Stromal cell of bone marrow (primary cell): ENCODE measurements around the gene SLC24A3.

ENCODE experiments used
- DNase-seq: peaks from one replicate; pipeline ENCODE4 v3.0.0-alpha.2; 2012; ENCODE audit warnings: low read depth

The SLC24A3 gene

DNA sequence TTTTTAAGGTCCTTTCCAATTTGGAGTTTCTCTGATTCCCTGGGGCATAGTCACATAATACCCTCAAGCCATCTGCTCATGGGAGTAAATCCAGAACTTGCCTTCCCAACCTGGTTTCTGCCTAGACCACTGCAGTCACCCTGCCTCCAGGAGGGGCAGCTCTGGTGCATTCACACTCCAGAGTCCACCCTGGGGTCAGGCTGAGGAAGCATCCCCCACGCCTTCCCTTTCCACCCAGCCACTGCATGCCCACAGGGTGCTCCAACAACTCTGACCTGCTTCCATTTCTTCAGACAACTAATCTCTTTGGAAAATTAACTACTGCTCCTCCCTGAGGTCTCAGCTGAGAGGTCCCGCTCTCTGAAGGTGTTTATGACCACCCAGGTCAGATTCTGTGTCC lies 334.2 kb downstream of the SLC24A3 start:
- no peak for DNase-seq

DNA sequence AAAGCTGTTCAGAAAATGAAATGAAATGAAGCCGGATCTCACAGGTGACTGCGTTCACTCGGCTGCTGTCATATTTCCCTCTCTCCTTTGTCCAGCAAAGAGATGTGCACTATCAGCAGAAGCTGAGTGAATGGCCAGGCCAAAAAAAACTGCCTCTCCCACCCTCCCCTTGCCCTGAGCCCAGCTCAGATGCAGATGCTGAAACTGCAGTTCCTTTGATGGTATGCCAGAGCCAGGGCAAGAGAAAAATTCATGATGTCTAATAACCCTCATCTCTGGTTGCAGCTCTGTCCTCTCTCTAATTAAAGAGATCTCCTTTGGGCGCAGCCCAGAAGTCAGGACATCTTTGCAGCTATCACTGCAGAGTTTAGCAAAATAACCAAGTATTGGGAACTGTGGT lies 335.1 kb downstream of the SLC24A3 start:
- DNase-seq: no peak

DNA sequence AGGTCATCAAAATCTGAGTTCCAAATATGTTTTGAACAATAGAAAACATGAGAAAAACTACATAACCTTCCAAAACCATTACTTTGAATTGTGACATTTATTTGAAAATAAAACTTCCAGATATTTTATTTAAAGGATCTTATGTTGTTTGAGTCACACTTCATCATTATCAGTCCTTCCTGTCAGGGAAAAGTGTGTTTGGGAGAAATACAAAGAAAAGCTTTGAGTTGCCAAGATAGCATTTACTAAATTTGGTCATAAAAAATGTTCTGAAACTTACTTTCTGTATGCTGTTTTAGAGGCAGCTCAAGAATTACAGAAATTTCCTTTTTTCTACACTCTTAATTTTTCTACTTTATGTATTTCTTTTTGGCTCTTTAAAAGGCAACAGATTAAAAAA lies 337.5 kb downstream of the SLC24A3 start:
- no peak for DNase-seq

DNA sequence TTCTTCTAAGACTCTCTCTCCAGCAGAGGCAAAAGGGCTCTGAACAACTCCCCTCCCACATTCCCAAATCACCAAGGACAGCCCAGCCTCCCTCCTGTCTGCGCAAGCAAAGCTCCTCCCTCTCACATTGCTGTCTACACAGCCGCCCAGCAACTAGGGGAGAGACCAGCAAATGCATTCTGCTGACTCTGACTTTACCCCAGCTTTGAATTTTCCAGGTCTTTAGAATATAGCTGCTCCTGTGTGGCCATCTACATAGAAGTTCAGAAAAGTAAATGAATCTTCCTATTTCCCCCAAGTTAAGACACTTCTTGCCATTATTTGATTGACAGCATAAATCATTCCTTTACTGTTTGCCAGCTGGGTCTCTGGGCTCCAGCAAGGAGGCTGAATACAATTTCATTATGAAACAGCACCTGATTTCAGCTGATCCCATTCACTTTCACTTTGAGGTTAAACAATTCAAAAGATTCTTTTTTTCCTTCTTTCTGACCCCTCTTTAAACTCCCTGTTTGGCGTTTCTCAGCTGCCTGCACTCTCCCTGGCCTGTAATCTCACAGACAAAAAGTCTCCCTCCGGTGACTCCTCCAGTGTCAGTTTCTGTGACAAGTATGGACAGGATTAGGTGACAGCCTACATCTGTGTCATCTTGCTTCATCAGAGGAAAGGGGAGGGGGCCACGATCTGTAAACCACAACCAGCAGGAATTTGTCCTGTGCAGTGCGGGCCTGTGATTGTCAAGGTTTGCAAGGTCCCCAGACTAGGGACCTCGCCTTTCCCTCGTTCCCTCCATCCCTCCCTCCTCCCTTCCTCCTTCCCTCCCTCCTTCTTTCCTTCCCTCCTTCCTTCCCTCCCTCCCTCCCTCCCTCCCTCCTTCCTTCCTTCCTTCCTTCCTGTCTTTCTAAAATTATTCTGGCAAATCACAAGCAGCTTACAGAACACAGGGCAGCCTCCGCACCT lies 340.1 kb downstream of the SLC24A3 start:
- DNase-seq: no peak

DNA sequence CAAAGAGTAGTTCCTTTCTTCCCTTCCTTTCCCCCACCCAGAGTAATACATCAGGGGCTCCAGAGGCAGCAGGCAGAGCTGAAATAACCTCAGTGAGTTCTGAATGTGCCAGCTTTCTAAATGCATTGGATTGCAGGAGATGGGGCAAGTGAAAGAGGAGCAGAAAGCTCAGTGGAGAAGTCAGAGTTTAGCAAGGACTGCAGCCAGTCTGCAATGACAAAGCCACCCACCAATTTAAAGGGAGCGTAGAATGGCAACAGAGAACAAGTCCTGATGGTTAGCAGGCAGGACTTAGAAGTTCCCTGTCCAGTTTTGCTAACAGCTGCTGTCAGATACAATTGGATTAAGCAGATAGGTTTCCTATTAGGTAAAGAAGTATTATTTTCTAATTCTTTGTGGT lies 342.2 kb downstream of the SLC24A3 start:
- no peak for DNase-seq

DNA sequence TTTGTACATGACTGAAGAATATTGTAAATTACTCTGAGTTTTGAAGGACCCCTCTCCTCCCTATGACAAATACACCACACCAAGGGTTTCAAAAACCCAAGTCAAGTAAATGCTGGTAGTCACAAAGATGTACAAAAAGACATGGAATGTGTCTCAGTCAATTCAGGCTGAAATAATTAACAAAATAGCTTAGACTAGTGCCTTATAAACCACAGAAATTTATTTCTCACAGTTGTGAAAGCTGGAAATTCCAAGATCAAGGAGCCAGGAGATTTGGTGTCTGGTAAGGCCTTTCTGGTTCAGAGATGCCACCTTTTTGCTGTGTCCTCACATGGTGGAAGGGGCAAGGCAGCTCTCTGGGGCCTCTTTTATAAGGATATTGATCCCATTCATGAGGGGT lies 343.3 kb downstream of the SLC24A3 start:
- no peak for DNase-seq

DNA sequence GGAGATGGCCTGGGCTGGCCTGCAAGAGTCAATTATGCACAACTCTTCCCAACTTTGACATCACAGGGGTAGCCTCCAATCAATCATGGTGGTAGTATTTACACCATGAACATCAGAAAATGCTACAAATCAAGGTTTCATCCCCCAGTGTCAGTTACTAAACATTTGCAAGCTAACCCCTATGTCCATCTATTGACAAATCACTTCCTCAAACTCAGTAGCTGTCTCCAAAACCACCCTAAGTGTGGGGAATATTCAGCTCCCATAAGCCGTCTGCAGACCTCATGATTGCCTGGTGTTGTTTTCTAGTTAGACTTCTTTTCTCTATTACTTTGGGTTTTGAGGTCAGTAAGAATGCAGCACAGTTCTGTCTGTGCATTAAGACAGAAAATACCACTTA lies 344.8 kb downstream of the SLC24A3 start:
- no peak for DNase-seq

DNA sequence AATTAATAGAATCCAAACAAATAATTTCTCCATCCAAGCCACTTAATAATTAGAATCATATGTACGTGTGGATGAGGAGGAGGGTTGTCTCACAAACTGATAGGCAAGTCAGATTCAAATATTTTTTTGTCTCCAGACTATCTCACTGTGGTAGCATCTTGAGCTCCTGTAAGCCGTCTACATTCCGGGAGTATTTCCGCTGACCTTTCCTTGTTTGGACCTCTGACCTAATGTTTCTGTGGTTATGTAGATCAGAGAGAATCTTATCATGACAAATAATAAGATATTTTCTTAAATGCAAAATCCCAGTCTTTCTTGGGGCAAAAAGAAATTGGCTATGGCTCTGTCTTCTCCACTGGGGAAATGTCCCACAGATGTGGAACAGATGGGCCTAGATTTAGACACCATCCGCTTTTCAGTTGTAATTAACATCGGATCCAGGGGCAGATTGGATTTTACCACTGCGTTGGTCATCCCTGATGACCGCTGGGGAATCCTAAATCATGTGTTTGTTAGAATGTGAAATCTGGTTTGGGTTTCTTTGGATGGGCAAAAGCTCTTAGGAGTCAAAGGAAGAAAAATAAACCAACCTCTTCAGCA lies 348.5 kb downstream of the SLC24A3 start:
- DNase-seq: no peak

DNA sequence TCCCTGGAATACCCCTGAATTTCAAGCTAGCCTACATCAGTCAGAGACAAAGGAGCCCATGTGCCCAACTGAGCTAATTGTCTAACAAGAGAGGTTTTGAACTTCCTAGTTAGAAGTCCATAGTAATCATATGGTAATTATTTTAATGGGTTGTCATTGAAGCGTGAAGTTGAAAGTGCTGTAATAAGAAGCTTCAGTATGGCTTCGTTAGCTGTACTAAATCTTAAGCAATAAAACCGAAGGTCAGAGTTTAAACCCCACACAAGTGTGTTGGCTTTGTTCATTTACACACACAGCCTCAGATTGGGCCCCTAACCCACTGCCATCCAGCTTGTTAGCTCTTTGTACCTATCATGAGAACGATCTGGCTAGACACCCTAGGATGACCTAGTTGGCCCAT lies 350.0 kb downstream of the SLC24A3 start:
- DNase-seq: no peak

DNA sequence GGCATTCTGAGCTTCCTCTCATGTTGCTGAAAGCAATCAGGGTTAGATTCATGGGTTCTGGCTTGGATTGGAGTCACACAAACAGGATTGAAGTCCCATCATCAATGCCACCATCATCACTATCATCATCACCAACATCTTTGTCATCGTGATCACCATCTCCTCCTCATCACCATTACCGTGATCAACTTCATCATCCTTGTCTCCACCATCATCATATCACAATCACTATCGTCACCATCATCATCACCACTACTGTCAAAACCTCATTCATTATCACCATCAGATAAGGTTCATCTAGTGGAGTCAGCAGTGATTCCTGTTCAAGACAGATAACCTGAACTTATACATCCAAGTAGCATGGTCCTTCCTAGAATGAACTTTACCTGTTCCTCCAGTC lies 351.8 kb downstream of the SLC24A3 start:
- DNase-seq: no peak

DNA sequence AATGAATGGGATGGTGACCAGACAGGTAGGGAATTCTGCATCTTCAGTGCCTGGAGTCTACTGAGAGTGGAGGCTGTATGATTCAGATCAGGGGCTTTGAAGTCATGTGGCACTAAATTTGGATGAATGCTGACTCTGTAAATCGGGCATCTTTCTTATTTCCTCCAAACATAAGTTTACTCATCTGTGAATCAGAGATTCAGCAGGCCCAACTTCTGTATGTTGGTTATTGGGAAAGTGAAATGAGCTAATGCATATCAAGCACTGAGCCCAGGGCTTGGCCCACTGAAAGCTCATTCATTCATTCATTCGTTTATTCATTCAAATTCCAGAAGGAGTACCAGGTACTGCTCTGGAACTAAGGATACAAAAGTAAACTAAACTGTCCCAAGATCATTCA lies 353.3 kb downstream of the SLC24A3 start:
- no peak for DNase-seq

DNA sequence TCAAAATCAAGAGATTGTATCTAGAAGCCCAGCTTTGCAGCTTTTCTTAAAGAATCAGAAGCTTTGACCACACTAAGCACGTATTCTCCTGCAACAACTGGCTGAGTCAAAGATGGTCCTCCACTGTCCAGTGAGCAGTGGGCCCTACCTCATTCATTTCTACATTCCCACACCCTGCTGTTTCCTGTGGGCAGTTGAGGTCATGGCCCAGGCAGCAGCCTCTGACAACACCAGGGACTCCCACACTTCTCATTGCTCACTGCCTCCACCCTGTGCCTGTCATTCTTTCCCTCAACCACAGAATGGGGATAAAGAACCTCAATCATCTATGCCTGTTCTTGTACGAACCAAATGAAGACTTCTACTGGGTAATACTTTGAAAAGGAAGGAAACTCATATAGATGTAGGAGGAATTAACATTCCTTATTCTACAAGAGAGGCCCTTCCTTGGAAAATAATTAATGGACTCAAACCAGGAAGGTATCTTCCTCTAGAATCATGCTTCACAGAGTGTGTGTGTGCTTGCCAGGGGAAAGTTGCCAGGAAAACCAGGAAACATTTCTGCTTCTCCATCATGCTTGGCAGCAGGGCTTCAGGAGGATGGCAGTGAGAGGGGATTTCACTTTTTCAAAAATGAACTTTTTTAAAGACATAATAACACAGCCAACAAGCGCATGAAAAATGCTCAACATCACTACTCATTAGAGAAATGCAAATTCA lies 353.9 kb downstream of the SLC24A3 start:
- DNase-seq: peak; percentile 57

DNA sequence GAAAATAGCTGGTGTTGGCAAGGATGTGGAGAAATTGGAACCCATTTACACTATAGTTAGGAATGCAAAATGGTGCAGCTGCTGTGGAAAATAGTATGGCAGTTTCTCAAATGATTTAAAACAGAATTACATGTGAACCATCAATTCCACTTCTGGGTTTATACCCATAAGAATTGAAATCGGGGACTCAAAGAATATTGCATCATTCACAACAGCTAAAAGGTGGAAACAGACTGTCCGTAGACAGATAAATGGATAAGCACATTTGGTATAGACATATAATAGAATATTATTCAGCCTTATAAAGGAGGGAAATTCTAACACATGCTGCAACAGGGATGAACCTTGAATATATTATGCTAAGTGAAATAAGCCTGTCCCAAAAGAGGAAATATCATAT lies 355.7 kb downstream of the SLC24A3 start:
- DNase-seq: no peak

DNA sequence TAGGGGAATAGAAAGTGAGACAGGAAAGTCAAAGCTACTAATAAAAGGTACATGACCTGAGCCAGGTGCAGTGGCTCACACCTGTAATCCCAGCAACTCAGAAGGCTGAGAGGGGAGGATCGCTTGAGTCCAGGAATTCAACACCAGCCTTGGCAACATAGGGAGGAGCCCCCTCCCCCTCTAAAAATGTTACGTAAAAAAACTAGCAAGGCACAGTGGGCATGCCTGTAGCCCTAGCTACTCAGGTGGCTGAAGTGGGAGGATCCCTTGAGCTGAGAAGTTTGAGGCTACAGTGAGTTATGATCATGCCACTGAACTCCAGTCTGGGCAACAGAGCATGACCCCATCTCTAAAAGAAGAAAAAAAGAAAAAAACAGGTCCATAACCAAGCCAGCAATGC lies 359.6 kb downstream of the SLC24A3 start:
- DNase-seq: no peak

DNA sequence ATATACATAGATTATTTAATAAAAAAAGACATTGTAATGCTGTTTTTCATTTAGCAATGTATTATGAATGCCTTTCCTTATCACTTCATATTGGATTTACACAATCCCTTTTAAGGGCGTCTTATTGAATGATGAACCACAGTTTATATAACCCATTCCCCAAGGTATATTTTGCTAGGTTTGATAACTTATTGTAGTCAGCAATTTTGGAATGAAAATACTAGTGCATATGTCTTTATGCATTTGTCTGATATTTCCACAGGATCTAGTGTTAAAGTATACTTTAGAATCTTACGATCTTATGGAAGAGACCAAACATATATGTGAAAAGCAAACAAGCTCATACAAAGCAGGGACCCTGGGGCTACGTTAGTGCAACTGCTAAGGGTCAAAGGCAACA lies 365.2 kb downstream of the SLC24A3 start:
- no peak for DNase-seq

DNA sequence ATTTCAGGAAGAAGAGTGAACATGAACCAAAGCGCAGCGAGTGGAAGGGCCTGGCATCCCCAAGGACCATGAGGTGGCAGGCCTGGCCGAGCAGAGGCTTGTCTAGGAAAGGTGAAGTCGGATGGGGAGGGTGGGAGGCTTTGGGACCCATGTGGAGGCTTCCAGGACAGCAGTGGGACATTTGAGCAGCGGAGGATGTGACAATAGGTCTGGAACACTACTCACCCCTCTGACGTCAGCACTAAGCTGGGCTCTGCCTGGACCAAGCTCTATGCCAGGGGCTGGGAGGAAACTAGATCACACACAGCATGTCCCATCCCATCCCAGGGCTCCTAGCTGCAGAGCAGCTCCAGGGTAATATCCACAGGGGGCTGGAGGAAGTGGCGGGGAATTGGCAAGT lies 370.3 kb downstream of the SLC24A3 start:
- DNase-seq: no peak

DNA sequence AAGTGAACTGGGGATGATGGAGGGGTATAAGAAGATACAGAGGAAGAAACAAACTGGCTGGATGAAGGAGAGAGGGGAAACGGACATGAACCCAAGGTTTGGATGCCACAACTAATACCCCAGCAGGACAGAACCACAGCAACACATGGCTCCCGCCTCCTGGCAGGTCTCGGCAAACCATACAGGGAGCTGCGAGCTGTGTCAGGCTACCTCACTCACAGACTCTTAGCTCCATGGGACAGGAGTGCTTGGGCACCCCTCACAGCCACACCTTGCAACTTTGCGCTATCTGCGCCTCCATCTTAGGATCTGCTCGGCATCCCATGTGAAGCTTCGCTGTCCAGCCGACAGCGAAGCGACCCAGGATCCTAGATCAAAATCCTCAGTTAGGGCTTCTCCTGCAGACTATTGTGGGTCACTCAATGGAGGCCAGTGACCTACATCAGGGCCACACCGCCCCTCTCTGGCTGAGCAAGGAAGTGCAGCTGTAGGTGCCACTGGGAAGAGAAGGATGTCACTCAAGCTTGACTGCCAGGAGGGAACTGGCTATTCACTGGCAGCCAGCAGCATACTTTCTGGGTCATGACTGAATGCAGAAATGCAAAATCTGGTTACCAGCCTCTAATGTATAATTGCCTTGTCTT lies 371.2 kb downstream of the SLC24A3 start:
- DNase-seq: peak; percentile 21

DNA sequence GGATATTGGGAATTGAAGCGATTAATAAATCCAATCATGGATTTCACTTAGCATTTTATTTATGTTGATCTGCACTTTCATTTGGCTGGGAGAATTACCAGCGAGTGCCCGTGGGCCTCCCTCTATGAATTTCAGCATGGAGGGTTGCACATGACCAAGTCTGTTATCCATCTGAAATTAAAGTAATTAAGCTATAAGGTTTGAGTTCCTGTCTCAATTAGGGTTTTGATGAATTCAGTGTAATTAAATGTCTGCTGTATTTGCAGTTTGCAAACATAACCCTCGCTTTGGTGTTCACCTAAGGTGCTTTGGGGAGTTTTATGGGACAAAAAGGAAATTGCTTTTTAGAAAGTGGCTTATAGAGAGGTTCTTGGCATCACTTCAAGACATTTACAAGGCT lies 375.8 kb downstream of the SLC24A3 start:
- DNase-seq: no peak

DNA sequence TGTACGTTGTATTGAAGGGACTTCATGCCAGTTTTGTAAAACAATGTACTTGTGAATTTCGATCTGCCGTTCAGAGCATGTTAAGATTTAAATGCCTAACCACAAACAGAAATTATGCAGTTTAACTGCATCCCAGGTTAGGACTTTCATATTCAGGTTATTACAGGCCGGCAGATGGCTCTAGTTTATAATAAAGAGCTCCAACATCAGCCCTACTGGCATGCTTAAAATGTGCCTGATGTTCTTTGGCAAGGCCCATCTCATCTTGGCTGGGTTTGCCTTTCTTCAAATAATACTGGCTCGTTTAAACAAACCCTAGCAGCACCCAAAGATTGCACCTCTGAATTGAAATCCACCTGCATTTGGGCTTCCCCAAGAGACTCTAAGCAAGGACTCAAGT lies 376.3 kb downstream of the SLC24A3 start:
- no peak for DNase-seq

DNA sequence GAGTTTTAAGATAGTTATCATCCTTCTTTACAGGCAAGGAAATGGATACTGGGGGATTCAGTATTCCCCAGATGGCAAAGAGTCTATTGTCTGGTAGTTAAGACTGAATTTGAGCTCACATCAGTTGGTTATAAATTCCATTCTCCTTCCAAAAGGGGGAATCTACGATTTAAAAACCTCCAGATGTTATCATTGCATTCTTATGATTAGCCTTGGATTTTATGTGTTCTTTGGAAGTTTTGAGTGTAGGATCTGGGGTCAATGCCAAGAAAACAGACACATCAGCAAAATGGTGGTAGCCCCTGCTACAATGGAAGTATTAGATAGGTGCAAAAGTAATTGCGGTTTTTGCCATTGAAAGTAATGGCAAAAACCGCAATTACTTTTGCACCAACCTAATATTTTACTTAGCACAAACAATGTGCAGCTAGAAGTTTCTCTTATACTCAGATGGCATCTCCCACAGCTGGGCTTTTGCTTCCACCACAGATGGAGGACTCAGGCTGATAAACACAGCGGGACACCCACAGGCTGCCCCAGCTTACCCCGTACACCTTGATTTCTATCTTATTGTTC lies 377.4 kb downstream of the SLC24A3 start:
- no peak for DNase-seq

DNA sequence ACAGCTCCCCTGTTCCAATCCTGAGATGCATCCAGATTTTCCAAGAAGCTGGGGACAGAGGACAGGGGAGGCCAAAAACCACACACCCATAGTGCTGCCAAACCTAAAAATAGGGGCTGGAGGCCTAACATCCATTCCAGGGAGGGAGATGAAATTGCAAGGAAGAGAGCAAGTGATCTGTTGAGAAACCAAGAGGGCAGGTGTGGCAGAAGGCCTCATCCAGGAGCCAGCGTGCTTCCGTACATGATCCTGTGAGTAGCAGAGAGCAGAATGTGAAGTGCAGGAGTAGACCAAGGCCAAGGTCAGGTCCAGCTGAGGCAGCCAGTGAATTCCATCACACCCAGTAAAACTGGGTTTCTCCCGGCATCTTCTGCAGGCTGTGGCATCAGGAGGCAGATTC lies 377.9 kb downstream of the SLC24A3 start:
- DNase-seq: no peak

DNA sequence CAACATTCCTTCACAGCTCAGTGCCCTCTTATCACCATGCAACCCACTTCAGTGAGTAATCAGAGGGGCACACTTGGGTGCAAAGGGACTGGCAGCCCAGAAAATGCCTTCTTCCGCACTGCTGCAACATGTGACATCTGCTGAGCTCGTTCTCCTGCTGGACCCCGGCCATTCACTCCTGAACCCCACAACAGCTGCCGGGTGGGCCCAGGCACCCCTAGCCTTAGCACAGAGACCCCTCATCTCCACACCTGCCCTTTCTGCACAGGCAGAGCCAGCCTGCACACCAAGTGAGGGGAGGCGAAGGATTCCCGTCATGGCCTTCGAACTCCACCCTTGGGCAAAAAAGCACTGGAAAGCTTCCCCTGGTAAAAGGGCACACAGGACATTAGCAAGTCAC lies 381.3 kb downstream of the SLC24A3 start:
- DNase-seq: no peak
